ENCODE results near the gene NCR2. TPM values are rescaled to one million over a fixed set of nuclear protein-coding genes. Genes with fewer than 3 reads are reported as not detected.

NCR2 gene
- total and polyA plus RNA-seq, 10 donors: not detected

DNA sequence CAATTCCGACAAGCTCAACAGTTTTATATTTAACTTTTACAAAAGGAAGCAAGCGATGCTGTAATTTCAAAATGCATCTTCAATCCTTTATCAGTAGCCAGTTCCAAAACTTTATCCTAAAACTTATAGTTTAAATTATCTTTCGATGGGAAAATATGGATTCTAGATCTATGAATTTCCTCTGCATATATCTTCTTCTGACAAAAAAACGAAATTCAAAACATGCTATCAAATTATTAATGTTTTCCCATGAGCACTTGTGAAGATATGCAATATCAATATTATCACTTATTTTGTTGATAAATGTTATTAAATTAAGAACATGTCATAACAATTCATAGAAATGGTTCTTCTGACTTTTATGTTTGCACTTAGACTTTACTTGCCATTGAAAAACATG is 2.3 kb downstream of the NCR2 start:
- Histone ChIP-seq H3K4me1 (peaks cover 9 to 29% (median 22%) of the 10 kb centered on the region in 6 donors), H3K9me3 (no peaks in the 10 kb centered on the region), H3K4me3 (no peak overlapping the region), H3K27me3 (replicated peaks in 1 of 7) (no peaks in the 10 kb centered on the region), H3K36me3 (no peaks in the 10 kb centered on the region), H3K27ac (no peak overlapping the region)
- intact Hi-C loops (cut with DNase I; ENCODE audit: low total_unique reads): no loop called here
- WGBS, 5 donors: 64 to 98% (median 81%) methylated on average over 4 of the region's 4 CpGs
- DNase-seq: no peak
- TF ChIP-seq POLR2A (IDR thresholded peaks at IDR 0.05): no peak
- TF ChIP-seq POLR2AphosphoS5 (IDR thresholded peaks at IDR 0.05): no peak
- no peak for TF ChIP-seq CTCF (IDR thresholded peaks at IDR 0.05 in 8 of 11, conservative IDR thresholded peaks at IDR 0.05 in 3 of 11)

DNA sequence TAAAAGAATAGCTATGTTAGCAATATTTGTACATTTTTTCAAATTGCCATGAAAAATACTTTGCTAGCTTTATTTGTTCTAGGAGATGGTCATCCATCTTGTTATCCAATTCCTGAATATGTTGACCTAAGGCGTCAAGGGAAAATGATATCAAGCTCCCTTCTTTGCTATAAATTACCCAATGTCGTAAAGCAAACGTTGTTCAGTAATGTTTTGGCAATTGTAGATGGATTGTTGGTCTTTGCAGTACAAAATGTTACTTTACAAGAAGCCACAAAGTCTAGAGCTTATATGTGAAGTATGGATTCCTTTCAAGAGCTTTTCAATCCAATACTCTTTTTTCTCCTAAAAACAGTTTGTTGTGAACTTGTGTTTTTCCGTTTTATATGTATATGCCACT is 3.3 kb downstream of the NCR2 start:
- Histone ChIP-seq H3K27me3 (replicated peaks in 1 of 7) (no peaks in the 10 kb centered on the region), H3K4me3 (no peak overlapping the region), H3K27ac (no peak overlapping the region), H3K9me3 (no peaks in the 10 kb centered on the region), H3K4me1 (peaks cover 6 to 19% (median 13%) of the 10 kb centered on the region in 6 donors), H3K36me3 (no peaks in the 10 kb centered on the region)
- WGBS, 5 donors: 74 to 82% (median 81%) methylated on average over 4 of the region's 4 CpGs
- no peak for DNase-seq
- intact Hi-C loops (cut with DNase I; ENCODE audit: low total_unique reads): no loop called here
- TF ChIP-seq CTCF (IDR thresholded peaks at IDR 0.05 in 8 of 11, conservative IDR thresholded peaks at IDR 0.05 in 3 of 11) (no peak), POLR2AphosphoS5 (IDR thresholded peaks at IDR 0.05) (no peak), POLR2A (IDR thresholded peaks at IDR 0.05) (no peak)

DNA sequence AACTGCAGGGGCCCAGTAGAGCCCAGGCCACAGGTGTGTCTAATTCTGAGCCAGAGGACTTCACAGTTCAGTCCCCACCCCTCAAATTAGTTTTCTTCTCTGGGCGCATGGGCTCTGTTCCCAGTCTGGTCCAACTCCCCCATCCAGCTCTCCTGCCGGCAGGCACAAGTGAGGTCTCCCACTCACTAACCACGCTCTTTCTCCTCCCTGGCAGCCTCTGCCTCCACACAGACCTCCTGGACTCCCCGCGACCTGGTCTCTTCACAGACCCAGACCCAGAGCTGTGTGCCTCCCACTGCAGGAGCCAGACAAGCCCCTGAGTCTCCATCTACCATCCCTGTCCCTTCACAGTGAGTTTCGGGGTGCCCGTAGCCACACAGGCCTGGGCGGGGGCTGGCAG is 6.2 kb downstream of the NCR2 start:
- no peak for TF ChIP-seq CTCF (IDR thresholded peaks at IDR 0.05 in 8 of 11, conservative IDR thresholded peaks at IDR 0.05 in 3 of 11)
- no peak for TF ChIP-seq POLR2A (IDR thresholded peaks at IDR 0.05)
- no peak for TF ChIP-seq POLR2AphosphoS5 (IDR thresholded peaks at IDR 0.05)
- no peak overlapping the region for H3K27ac ChIP-seq
- intact Hi-C loops (cut with DNase I; ENCODE audit: low total_unique reads): no loop called here
- H3K9me3 ChIP-seq: no peaks in the 10 kb centered on the region
- no peak for DNase-seq
- peaks cover 0 to 3% (median 0%) of the 10 kb centered on the region in 7 donors for H3K27me3 ChIP-seq (replicated peaks in 1 of 7)
- no peak overlapping the region for H3K4me3 ChIP-seq
- no peaks in the 10 kb centered on the region for H3K36me3 ChIP-seq
- 85 to 96% (median 91%) methylated on average over 8 of the region's 8 CpGs for WGBS, 5 donors
- peaks cover 0 to 14% (median 4%) of the 10 kb centered on the region in 6 donors for H3K4me1 ChIP-seq

DNA sequence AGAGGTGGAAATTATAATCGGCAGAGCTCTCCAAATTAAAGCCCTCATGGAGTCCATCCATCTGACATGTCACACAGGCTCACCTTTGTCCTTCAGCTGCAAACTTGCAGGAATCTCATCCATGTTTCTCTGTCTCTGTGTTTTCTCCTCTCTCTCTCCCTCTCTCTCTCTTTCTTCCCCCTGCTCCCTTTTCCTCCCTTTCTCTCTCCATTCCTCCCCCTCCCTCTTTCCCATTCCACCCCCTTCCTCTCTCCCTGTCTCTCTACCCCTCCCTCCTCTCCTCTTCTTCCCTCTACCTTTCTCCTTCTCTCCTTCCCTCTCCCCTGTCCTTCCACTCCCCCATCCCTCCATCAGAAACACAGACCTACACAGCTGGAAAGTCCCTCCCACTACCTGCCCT is 6.8 kb downstream of the NCR2 start:
- peaks cover 0 to 14% (median 4%) of the 10 kb centered on the region in 6 donors for H3K4me1 ChIP-seq
- no peak for TF ChIP-seq CTCF (IDR thresholded peaks at IDR 0.05 in 8 of 11, conservative IDR thresholded peaks at IDR 0.05 in 3 of 11)
- no peaks in the 10 kb centered on the region for H3K9me3 ChIP-seq
- intact Hi-C loops (cut with DNase I; ENCODE audit: low total_unique reads): no loop called here
- no peak for DNase-seq
- no peaks in the 10 kb centered on the region for H3K36me3 ChIP-seq
- H3K27ac ChIP-seq: no peak overlapping the region
- 57 to 86% (median 75%) methylated on average over 1 of the region's 1 CpG for WGBS, 5 donors
- no peak overlapping the region for H3K4me3 ChIP-seq
- H3K27me3 ChIP-seq (replicated peaks in 1 of 7): peaks cover 0 to 5% (median 0%) of the 10 kb centered on the region in 7 donors

Data from spleen (tissue), 11 donors.